ENCODE measurements around the gene RNF123.

- TF ChIP-seq CTCF (conservative IDR thresholded peaks at IDR 0.05 in 1 of 2, IDR thresholded peaks at IDR 0.05 in 1 of 2; ENCODE audit: extremely low read depth in 1 of 2, insufficient read depth in 1 of 2, low read depth in 1 of 2, low read length in 2 of 2) (no peak), EZH2 (IDR thresholded peaks at IDR 0.05; ENCODE audit: borderline replicate concordance, low read length) (no peak)
Observed at GRCh38 chr3:49644684-49645083, 44.7 kb upstream of the RNF123 start.
